HT-29 (cell line): ENCODE results near the gene TMEM191B. TPM values are rescaled to one million over a fixed set of nuclear protein-coding genes. Genes with fewer than 3 reads are reported as not detected.
"Not testable (repeated sequence)": the region's sequence is repeated elsewhere in the genome, so short reads cannot be mapped to it uniquely, and the experiment has no call there.

Experiments used
- DNase-seq: peaks from one replicate; pipeline ENCODE4 v3.0.0-alpha.2; 2015; ENCODE audit warnings: low spot score
- total RNA-seq: library from RNA; depleted of rRNA; stranded (reverse); fragments of >200 nt; shearing (Covaris generic); gene quantifications from 2 replicates; pipeline ENCODE4 v1.2.3, GENCODE V29; 2014; rRNA removed

TMEM191B gene
- total RNA-seq, 1 experiment from 2014 or later: 12.5 TPM

DNA sequence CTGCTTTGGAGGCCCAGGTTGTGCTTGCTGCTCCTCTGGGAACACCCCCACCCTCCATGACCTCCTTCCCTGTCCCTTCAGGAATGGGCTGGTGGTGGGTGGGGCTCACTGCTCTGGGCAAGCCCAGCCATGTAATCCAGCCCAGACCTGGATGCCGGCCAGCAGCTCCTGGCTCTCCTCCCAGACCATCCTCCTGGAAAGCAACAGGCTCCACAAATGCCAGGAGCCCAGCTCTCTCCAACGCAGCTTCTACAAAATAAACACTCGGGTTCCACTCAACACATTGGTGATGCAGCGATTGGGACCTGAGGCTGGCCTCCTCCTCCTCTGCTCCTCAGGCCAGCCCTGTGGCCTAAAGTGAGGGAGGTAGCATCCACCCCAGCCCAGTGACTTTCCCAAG is 30.9 kb downstream of the TMEM191B start:
- not testable (repeated sequence) for DNase-seq

DNA sequence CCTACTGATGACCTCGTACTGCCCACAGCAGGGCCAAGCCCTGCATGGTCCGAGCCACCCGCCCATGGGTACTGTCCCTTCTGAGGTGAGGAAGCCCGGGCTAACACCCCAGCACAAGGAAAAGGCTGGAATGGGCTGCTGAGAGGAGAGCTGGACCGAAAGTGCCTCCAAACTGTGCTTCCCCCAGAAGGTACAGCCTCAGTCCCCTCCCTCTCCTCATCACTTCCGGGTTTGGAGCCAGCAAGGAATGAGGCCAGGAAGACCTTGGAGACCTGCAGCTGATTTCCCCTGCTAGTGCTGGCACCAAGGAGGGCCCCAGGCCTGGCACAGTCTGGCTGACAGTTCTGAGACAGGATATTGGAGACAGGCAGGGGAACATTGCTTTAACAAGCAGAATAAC is 31.3 kb downstream of the TMEM191B start:
- not testable (repeated sequence) for DNase-seq

DNA sequence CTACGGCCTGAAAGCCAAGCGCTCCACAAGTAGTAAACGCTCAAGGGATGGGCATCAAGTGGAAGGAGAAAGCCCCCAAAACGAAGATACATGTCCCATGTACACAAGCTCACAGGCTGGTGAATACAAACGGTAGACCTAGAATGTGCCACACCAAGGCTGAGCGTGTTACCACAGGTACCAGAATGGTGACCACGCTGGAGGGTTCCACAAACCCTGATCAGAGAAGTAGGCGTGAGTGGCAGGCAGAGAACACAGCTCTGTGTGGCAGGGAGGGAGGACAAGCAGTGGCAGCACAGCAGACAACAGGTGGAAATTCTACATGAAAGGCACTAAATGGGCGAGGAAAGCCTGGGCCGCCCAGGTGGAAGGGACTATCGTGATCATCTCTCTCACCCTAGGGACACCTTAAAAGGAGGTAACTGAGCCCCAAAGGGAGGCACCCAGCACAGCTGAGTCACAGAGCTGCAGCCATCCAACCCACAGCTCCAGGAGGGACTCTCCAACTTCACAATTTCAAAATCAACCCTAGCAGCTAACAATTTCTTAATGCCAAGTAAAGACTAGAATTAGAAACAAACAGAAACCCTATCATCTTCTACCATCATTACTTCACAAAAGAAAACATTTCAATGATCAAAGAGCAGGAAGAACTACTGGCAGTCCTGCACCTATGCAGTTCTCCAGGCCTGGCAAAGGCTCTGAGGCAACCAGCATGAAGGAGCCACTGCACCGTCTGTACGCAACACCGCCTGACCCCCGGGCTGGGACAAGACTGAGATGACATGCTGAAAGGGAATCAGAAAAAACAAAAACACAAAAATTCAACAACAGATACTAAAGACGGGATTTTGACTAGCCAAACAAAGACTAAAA is 32.7 kb downstream of the TMEM191B start:
- not testable (repeated sequence) for DNase-seq

DNA sequence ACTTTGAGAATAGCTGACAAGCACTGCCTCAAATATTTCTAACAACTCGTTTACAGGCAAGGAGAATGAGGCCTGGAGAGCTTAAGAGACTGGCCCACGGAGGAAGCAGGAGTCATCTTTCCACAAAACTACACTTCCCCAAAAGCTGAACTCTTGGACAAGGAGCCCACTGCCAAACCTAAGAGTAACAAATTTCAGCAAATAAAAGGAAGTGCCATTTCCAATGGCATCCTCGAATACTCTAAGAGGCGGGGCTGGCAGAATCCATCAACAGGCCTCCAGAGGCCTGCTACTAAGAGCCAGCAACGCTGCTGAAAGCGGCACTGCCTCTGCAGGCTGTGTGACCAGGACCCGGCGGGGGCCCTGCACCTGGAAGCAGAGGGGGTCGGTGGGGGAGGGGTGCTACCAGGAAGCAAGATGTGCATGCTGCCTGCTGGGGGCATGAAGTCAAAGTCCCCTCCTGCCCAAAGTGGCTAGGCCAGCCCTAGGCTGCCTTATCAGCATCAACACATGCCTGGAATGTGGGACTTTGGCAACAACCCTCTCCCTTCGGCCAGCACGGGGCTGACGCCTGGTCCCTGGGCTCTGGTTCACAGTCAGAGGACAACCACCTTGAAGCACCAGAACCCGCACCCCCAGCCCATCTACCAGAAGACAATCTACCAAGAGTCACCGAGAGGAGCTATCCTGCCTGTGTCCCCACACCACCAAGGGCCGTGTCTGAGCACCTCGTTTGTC is 43.1 kb downstream of the TMEM191B start:
- DNase-seq: not testable (repeated sequence)

DNA sequence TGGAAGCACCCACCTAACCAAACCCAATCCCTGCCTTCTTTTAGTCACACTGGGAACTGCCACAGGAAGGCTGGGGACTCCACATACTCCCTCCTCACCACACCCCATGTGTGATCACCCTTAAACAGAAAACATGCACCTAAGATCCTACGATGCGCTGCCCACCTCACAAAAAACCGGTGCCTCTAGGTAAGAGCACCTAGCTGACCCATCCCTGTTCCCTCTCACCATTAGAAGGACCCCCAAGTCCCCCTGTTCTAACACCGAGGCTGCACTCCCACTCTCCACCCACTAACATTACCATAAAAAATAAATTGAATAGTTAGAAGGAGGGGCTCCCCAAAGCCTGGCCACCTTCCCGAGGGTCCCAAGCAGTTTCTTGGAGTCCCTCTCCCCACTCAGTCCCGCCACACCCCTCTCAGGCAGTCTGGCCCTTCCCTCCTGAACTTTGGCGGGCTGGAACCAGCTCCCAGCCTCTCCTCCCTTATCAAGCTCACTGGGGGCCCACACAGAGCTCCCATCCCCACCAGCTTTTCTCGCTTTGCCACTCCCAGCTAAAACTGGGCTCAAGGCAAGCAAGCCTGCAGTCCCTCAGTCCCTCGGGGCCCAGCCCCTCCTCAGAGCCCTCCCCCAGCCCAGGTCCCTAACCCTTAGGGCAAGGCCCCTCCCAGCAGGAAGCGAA is 46.0 kb downstream of the TMEM191B start:
- DNase-seq: not testable (repeated sequence)

DNA sequence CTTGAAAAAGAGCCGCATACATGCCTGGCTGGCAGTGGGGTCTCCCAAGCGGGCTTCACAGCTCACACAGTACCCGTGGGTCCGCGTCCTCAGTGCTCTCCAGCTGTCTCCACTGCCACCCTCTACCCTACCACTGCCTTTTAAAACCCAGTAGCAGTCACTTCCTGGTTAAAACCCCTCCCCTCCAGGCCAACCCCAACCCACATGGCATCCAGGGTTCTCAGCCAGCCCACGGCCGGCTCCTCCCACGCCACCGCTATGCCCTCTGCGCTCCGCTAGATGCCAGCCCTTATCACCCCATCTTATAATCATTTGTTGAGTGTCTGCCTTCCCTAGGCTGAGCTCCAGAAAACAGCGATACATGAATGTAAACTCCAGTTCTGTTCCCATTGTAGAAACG is 47.0 kb downstream of the TMEM191B start:
- DNase-seq: not testable (repeated sequence)

DNA sequence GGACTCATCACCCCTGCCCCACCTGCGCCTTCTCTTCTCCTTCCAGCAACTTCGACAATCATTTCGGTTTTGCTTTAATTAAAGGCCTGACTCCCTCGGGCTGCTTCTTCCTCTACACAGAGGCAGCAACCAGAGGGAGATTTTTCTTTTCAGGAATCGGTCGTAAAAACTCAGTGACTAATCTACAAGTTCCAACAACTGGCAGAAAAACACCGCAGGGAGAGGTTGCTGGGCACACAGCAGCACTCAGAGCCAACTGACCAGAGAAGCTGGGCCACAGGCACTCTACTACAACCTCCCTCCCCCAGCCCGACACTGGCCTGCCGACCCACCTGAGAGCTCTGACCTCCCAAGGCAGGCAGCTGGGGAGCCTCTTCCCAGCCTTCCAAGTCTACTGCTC is 48.1 kb downstream of the TMEM191B start:
- not testable (repeated sequence) for DNase-seq

DNA sequence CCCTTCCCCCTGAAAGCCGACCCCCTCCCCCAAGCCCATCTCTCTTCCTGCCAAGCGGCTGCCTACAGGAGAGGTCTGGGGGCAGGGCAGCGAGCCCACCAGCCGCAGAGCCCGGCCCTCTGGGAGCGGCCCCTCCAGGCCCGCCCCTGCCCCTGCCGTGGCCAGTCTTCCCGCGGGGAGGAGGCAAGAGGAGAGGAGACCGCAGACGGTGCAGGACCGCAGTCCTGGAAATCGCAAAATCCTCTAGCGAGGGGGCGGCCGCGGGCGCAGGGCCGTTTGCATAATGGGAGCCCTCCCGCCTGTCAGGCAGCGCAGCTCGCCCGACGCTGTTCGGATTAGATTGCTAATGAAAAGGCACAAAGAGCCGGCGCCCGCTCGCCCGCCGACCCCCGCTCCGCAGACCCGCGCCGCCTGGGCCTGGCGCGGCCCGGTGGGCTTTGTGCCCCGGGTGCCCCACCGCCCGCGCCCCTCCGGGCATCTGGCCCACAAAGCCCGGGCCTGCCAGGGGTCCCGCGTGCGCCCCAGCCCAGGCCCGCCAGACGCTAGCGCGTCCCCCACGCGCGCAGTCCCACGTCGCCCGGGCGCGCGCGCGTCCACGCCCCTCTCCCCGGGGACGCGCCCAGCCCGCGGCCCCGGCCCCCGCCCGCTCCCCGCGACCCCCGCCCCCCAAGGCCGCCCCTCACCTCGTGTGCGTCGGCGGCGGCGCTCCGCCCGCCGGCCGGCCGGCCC is 49.7 kb downstream of the TMEM191B start:
- not testable (repeated sequence) for DNase-seq

DNA sequence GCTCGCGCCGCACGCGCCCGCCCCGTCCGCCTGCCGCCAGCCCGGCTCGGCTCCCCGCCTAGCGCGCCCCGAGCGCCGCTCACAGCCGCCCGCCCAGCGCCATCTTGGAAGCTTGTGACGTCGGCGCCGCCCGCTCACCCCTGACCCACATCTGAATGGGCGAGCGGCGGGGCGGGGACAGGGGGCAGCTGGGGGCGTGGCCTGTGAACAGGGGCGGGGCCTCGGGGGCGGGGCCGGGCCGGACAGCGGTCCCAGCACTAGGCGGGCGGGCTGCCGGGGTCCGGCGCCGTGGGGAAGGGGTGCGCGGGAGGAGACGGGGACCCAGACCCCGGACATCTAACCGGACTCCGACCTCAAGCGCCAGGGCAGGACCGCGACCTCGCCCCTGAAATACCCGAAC is 50.2 kb downstream of the TMEM191B start:
- not testable (repeated sequence) for DNase-seq

Other genes starting within 250 kb of the TMEM191B start
- not detected in 2 replicates for gene GGTLC3, start 9.6 kb upstream of the TMEM191B start, total RNA-seq
- gene RIMBP3, start 84.1 kb downstream of the TMEM191B start, total RNA-seq: 0.37 and 0.43 TPM in 2 replicates